WERI-Rb-1 (cell line): ENCODE results near the gene CES2.

Experiments used
- DNase-seq: peaks from one replicate; pipeline ENCODE4 v3.0.0-alpha.2; 2020
- H3K27ac ChIP-seq: fragments of 250-450 bp; sonication (Bioruptor Pico); 2 replicates; pipeline ENCODE4 v1.5.1; 2020; ENCODE audit warnings: mild to moderate bottlenecking, moderate library complexity
- H3K27me3 ChIP-seq: fragments of 250-450 bp; sonication (Bioruptor Pico); 2 replicates; pipeline ENCODE4 v1.5.1; 2021; ENCODE audit warnings: mild to moderate bottlenecking, low read depth, moderate library complexity; ENCODE audit not compliant: insufficient read depth, severe bottlenecking
- H3K36me3 ChIP-seq: fragments of 250-450 bp; sonication (Bioruptor Pico); 2 replicates; pipeline ENCODE4 v1.5.1; 2020; ENCODE audit warnings: mild to moderate bottlenecking, moderate library complexity
- H3K4me3 ChIP-seq: 2 replicates; pipeline ENCODE4 v1.5.1; 2011; ENCODE audit warnings: low read depth, mild to moderate bottlenecking, control low read depth, low read length
- H3K9me3 ChIP-seq: fragments of 250-450 bp; sonication (Bioruptor Pico); 2 replicates; pipeline ENCODE4 v1.5.1; 2021; ENCODE audit warnings: mild to moderate bottlenecking, moderate library complexity; ENCODE audit not compliant: severe bottlenecking
- CTCF ChIP-seq: IDR thresholded peaks from 2 replicates; pipeline ENCODE4 v1.5.1; 2011; ENCODE audit warnings: low read depth, mild to moderate bottlenecking, control low read depth, inconsistent platforms, low read length

The CES2 gene

GRCh38 chr16:66935314-66936011 is at the start of gene CES2:
TSS of gene CES2 (plus strand) at chr16:66935516. CDS start at chr16:66935636, 120 bp downstream.
- Histone ChIP-seq H3K36me3 (peaks cover 49% of the 10 kb centered on the region), H3K4me3 (peak within 1 kb of the TSS; percentile 79), H3K27ac (peak within 1 kb of the TSS; percentile 91), H3K9me3 (no peaks in the 10 kb centered on the region), H3K27me3 (no peaks in the 10 kb centered on the region)
- TF ChIP-seq CTCF, result no peak
- no peak for DNase-seq

- H3K27me3 ChIP-seq, result no peaks in the 10 kb centered on the region
- peaks cover 37% of the 10 kb centered on the region for H3K36me3 ChIP-seq
- no peaks in the 10 kb centered on the region for H3K9me3 ChIP-seq
- DNase-seq, result no peak
- no peak overlapping the region for H3K4me3 ChIP-seq
- no peak for TF ChIP-seq CTCF
- no peak overlapping the region for H3K27ac ChIP-seq
These were observed 49.0 kb upstream of the CES2 start for GRCh38 chr16:66886321-66886720.

- no peak for TF ChIP-seq CTCF
- H3K36me3 ChIP-seq, result peaks cover 37% of the 10 kb centered on the region
- no peaks in the 10 kb centered on the region for H3K9me3 ChIP-seq
- no peak overlapping the region for H3K4me3 ChIP-seq
- no peak for DNase-seq
- no peak overlapping the region for H3K27ac ChIP-seq
- no peaks in the 10 kb centered on the region for H3K27me3 ChIP-seq
These were observed 48.4 kb upstream of the CES2 start for GRCh38 chr16:66886914-66887313.

GRCh38 chr16:66888647-66889615 is 46.4 kb upstream of the CES2 start:
- Histone ChIP-seq H3K27me3 (no peaks in the 10 kb centered on the region), H3K27ac (no peak overlapping the region), H3K9me3 (no peaks in the 10 kb centered on the region), H3K36me3 (peaks cover 29% of the 10 kb centered on the region), H3K4me3 (no peak overlapping the region)
- TF ChIP-seq CTCF, result no peak
- no peak for DNase-seq

GRCh38 chr16:66889622-66890021 is 45.7 kb upstream of the CES2 start:
- no peak overlapping the region for H3K4me3 ChIP-seq
- TF ChIP-seq CTCF, result no peak
- no peak for DNase-seq
- H3K27me3 ChIP-seq, result no peaks in the 10 kb centered on the region
- H3K27ac ChIP-seq, result no peak overlapping the region
- H3K9me3 ChIP-seq, result no peaks in the 10 kb centered on the region
- peaks cover 24% of the 10 kb centered on the region for H3K36me3 ChIP-seq
